ENCODE data around the gene SESN1. TPM values are rescaled to one million over a fixed set of nuclear protein-coding genes. Genes with fewer than 3 reads are reported as not detected.
A peak's percentile ranks its signal among the peaks of the same experiment; 100 is the strongest.

Gene SESN1
- total and polyA plus RNA-seq, 3 donors from 2014 or later: 82.0 to 152 (median 132) TPM

- intact Hi-C loops (cut with DNase I; ENCODE audit: low total_unique reads): no loop called here
- Histone ChIP-seq H3K9me3 (no peaks in the 10 kb centered on the region), H3K27ac (peak overlapping the region; percentile 82 to 92), H3K4me3 (no peak overlapping the region), H3K27me3 (no peaks in the 10 kb centered on the region), H3K36me3 (ENCODE audit: low read depth, missing control alignments) (no peaks in the 10 kb centered on the region), H3K4me1 (peaks cover 17% of the 10 kb centered on the region)
- WGBS, 2 donors: 77 to 83% methylated on average over 10 to 14 of the region's 14 CpGs
- TF ChIP-seq POLR2A (IDR thresholded peaks at IDR 0.05): no peak
- TF ChIP-seq, protein P1, sequence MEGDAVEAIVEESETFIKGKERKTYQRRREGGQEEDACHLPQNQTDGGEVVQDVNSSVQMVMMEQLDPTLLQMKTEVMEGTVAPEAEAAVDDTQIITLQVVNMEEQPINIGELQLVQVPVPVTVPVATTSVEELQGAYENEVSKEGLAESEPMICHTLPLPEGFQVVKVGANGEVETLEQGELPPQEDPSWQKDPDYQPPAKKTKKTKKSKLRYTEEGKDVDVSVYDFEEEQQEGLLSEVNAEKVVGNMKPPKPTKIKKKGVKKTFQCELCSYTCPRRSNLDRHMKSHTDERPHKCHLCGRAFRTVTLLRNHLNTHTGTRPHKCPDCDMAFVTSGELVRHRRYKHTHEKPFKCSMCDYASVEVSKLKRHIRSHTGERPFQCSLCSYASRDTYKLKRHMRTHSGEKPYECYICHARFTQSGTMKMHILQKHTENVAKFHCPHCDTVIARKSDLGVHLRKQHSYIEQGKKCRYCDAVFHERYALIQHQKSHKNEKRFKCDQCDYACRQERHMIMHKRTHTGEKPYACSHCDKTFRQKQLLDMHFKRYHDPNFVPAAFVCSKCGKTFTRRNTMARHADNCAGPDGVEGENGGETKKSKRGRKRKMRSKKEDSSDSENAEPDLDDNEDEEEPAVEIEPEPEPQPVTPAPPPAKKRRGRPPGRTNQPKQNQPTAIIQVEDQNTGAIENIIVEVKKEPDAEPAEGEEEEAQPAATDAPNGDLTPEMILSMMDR (IDR thresholded peaks at IDR 0.05): no peak
- no peak for DNase-seq
These were observed 133.6 kb downstream of the SESN1 start for GRCh38 chr6:108961077-108961476.

DNA sequence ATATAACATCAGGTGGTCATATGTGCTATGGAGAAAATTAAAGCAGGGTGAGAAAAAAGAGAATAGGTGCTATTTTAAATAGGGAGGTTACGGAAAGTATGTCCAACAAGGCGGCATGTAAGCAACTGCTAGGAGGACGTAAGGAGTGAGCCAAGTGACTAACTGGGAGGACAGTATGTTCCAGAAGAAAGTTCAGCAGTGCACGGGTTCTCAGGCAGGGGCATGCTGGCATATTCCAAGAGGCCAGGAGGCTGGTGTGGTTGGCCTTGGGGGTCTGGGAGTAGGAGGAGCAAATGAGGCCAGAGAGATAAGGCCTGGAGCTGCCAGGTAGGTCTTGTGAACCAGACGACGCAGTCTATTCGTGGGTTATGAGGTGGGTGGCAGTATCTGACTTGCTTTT, 134.0 kb downstream of the SESN1 start:
- peak; percentile 76 for DNase-seq
- H3K4me3 ChIP-seq: no peak overlapping the region
- WGBS, 2 donors: 37 to 55% methylated on average over 7 of the region's 7 CpGs
- H3K27me3 ChIP-seq: no peaks in the 10 kb centered on the region
- intact Hi-C loops (cut with DNase I; ENCODE audit: low total_unique reads): no loop called here
- H3K4me1 ChIP-seq: peaks cover 17% of the 10 kb centered on the region
- H3K36me3 ChIP-seq (ENCODE audit: low read depth, missing control alignments): no peaks in the 10 kb centered on the region
- no peaks in the 10 kb centered on the region for H3K9me3 ChIP-seq
- TF ChIP-seq, protein P1 (IDR thresholded peaks at IDR 0.05): no peak
- no peak for TF ChIP-seq POLR2A (IDR thresholded peaks at IDR 0.05)
- H3K27ac ChIP-seq: peak overlapping the region; percentile 82 to 92

DNA sequence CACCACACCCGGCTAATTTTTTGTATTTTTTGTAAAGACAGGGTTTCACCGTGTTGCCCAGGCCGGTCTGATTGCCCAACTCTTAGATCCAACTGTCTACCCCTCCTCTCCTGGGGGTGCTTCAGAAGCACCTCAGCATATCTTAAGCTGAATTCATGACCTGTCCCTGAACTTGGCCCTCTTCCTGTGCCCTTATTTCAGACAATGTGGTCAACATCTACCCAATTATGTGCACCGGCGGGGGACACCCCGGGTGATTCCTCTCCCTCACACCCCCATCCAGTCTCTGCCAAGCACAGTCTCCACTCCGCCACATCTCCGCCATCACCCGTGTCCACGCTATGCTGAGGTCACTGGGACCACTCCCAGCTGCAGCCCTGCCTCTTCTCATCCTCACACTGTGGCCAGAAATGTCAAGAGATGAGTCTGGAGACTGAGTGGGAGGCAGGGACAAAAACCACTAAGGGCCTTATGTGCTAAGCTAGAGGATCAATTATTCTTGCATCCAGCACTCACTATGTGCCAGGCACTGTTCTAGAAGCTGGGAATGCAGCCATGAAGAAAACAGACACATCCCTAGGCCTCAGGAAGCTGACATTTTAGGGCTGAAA, 134.6 kb downstream of the SESN1 start:
- no peak overlapping the region for H3K4me3 ChIP-seq
- peak; percentile 23 for DNase-seq
- intact Hi-C loops (cut with DNase I; ENCODE audit: low total_unique reads): no loop called here
- H3K27me3 ChIP-seq: no peaks in the 10 kb centered on the region
- peaks cover 17% of the 10 kb centered on the region for H3K4me1 ChIP-seq
- peak overlapping the region; percentile 82 to 92 for H3K27ac ChIP-seq
- whole genome bisulfite sequencing, 2 donors: 47 to 68% methylated on average over 10 of the region's 10 CpGs
- H3K9me3 ChIP-seq: no peaks in the 10 kb centered on the region
- no peaks in the 10 kb centered on the region for H3K36me3 ChIP-seq (ENCODE audit: low read depth, missing control alignments)
- TF ChIP-seq, protein P1 (IDR thresholded peaks at IDR 0.05): no peak

GRCh38 chr6:108958900-108959770, 135.5 kb downstream of the SESN1 start:
- Histone ChIP-seq H3K27me3 (no peaks in the 10 kb centered on the region), H3K36me3 (ENCODE audit: low read depth, missing control alignments) (no peaks in the 10 kb centered on the region), H3K4me1 (peaks cover 17% of the 10 kb centered on the region), H3K27ac (peak overlapping the region in 1 of 2 donors; percentile 92), H3K4me3 (no peak overlapping the region), H3K9me3 (no peaks in the 10 kb centered on the region)
- TF ChIP-seq POLR2A (IDR thresholded peaks at IDR 0.05): no peak
- TF ChIP-seq, protein P1 (IDR thresholded peaks at IDR 0.05): no peak
- intact Hi-C loops (cut with DNase I; ENCODE audit: low total_unique reads): no loop called here
- no peak for DNase-seq
- WGBS, 2 donors: 86 to 90% methylated on average over 10 of the region's 10 CpGs
